ENCODE results near the gene UNC5CL.

DNA sequence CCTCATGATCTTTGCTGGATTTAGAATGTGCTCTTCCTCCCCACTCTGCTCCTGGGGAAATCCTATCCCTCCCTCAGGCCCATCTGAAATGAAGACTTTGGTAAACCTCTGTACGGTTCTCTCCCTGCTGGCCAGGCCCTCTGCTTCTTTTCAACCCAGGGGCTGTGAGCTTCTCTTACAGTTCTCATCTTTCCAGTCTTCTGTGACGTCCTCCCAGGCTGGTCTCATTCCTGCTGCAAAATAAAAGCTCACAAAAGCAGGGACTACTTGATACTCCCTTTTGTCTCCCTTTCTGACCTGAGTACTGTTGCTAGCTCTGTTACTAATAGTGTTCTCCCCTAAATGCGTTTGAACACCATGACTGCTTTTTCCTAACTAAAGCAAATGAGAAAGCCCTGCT lies 46.3 kb downstream of the UNC5CL start:
- TF ChIP-seq, protein P1, sequence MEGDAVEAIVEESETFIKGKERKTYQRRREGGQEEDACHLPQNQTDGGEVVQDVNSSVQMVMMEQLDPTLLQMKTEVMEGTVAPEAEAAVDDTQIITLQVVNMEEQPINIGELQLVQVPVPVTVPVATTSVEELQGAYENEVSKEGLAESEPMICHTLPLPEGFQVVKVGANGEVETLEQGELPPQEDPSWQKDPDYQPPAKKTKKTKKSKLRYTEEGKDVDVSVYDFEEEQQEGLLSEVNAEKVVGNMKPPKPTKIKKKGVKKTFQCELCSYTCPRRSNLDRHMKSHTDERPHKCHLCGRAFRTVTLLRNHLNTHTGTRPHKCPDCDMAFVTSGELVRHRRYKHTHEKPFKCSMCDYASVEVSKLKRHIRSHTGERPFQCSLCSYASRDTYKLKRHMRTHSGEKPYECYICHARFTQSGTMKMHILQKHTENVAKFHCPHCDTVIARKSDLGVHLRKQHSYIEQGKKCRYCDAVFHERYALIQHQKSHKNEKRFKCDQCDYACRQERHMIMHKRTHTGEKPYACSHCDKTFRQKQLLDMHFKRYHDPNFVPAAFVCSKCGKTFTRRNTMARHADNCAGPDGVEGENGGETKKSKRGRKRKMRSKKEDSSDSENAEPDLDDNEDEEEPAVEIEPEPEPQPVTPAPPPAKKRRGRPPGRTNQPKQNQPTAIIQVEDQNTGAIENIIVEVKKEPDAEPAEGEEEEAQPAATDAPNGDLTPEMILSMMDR (IDR thresholded peaks at IDR 0.05) = no peak
- no peak for TF ChIP-seq POLR2A (IDR thresholded peaks at IDR 0.05)
